BE2C (cell line): ENCODE data around the gene MTG2.

Experiments used
- DNase-seq: peaks from one replicate; pipeline ENCODE4 v3.0.0-alpha.2; 2020
- H3K27me3 ChIP-seq: fragments of 250-450 bp; sonication (Bioruptor Pico); 2 replicates; pipeline ENCODE4 v1.5.1; 2020; ENCODE audit warnings: mild to moderate bottlenecking
- H3K36me3 ChIP-seq: fragments of 250-450 bp; sonication (Bioruptor Pico); 2 replicates; pipeline ENCODE4 v1.5.1; 2020; ENCODE audit warnings: mild to moderate bottlenecking
- H3K4me1 ChIP-seq: fragments of 250-450 bp; sonication (Bioruptor Pico); 2 replicates; pipeline ENCODE4 v1.5.1; 2020
- H3K4me3 ChIP-seq: 2 replicates; pipeline ENCODE4 v1.5.1; 2011; ENCODE audit warnings: low read depth, low read length
- H3K9me3 ChIP-seq: fragments of 250-450 bp; sonication (Bioruptor Pico); 2 replicates; pipeline ENCODE4 v1.5.1; 2020
- TF ChIP-seq, protein P1 (sequence below): IDR thresholded peaks from 2 replicates; pipeline ENCODE4 v1.5.1; 2012; ENCODE audit warnings: mild to moderate bottlenecking, low read depth, low read length

The MTG2 gene

DNA sequence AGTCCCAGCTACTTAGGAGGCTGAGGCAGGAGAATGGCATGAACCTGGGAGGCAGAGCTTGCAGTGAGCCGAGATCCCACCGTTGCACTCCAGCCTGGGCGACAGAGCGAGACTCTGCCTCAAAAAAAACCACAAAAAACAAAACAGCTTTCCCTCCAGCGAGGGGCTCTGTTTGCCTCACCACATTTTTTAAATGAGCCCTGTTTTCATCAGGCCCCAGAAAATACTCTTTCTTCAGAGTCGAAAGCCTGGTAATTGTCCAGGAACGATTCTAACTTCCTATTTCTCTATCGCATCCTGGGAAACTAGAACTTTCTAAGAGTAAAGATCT, 12.2 kb downstream of the MTG2 start:
- peaks cover 53% of the 10 kb centered on the region for H3K36me3 ChIP-seq

DNA sequence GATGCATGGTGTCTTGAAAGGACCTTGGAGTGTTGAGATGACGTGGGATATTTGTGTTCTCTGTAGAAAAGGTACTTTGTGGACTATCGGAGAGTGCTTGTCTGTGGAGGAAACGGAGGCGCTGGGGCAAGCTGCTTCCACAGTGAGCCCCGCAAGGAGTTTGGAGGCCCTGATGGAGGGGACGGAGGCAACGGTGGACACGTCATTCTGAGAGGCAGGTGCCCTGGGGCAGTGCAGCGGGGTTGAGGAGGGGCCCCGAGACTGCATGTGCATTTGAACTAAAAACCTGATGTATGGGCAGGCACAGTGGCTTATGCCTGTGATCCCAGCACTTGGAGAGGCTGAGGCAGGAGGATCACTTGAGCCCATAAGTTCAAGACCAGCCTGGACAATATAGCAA, 12.9 kb downstream of the MTG2 start:
- H3K27me3 ChIP-seq, result no peaks in the 10 kb centered on the region
- H3K4me1 ChIP-seq, result no peaks in the 10 kb centered on the region
- H3K4me3 ChIP-seq, result no peak overlapping the region
- no peaks in the 10 kb centered on the region for H3K9me3 ChIP-seq
- TF ChIP-seq, protein P1, sequence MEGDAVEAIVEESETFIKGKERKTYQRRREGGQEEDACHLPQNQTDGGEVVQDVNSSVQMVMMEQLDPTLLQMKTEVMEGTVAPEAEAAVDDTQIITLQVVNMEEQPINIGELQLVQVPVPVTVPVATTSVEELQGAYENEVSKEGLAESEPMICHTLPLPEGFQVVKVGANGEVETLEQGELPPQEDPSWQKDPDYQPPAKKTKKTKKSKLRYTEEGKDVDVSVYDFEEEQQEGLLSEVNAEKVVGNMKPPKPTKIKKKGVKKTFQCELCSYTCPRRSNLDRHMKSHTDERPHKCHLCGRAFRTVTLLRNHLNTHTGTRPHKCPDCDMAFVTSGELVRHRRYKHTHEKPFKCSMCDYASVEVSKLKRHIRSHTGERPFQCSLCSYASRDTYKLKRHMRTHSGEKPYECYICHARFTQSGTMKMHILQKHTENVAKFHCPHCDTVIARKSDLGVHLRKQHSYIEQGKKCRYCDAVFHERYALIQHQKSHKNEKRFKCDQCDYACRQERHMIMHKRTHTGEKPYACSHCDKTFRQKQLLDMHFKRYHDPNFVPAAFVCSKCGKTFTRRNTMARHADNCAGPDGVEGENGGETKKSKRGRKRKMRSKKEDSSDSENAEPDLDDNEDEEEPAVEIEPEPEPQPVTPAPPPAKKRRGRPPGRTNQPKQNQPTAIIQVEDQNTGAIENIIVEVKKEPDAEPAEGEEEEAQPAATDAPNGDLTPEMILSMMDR, result no peak
- no peak for DNase-seq
- H3K36me3 ChIP-seq, result peaks cover 56% of the 10 kb centered on the region

More for the DNA sequence above, 12.2 kb downstream of the MTG2 start:
- H3K9me3 ChIP-seq, result no peaks in the 10 kb centered on the region
- H3K27me3 ChIP-seq, result no peaks in the 10 kb centered on the region
- no peak overlapping the region for H3K4me3 ChIP-seq
- no peak for DNase-seq
- TF ChIP-seq, protein P1, result no peak
- no peaks in the 10 kb centered on the region for H3K4me1 ChIP-seq

DNA sequence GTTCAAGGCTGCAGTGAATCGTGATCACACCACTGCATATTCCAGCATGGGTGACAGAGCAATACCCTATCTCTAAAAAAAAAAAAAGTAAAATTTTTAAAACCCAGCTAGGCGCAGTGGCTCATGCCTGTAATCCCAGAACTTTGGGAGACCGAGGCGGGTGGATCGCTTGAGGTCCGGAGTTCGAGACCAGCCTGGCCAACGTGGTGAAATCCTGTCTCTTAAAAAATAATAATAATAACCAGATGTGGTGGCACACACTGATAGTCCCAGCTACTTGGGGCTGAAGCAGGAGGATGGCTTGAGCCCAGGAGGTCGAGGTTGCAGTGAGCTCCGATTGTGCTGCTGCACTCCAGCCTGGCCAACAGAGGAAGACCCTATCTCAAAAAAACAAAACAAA, 13.5 kb downstream of the MTG2 start:
- Histone ChIP-seq H3K4me3 (no peak overlapping the region), H3K36me3 (peaks cover 61% of the 10 kb centered on the region), H3K27me3 (no peaks in the 10 kb centered on the region), H3K4me1 (peaks cover 1% of the 10 kb centered on the region), H3K9me3 (no peaks in the 10 kb centered on the region)
- no peak for DNase-seq
- TF ChIP-seq, protein P1, result no peak

DNA sequence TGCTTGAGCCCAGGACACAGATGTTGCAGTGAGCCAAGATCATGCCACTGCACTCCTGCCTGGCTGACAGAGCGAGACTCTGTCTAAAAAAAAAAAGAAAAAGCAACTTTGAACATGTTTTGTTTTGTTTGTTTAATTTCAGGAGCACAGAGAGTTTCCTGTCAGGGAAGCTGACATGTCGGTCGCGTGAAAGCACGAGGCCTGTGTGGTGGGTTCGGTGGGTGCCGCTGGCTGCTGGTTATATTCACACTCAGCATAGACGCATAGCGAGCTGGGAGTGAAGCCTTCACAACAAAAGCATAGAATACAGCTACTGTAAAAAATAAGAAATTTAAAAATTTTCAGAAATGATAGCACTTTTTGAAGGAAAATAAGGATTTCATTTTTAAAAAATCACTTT, 14.5 kb downstream of the MTG2 start:
- TF ChIP-seq, protein P1, result no peak
- Histone ChIP-seq H3K4me3 (no peak overlapping the region), H3K9me3 (no peaks in the 10 kb centered on the region), H3K4me1 (peaks cover 12% of the 10 kb centered on the region), H3K27me3 (no peaks in the 10 kb centered on the region), H3K36me3 (peaks cover 66% of the 10 kb centered on the region)
- no peak for DNase-seq

DNA sequence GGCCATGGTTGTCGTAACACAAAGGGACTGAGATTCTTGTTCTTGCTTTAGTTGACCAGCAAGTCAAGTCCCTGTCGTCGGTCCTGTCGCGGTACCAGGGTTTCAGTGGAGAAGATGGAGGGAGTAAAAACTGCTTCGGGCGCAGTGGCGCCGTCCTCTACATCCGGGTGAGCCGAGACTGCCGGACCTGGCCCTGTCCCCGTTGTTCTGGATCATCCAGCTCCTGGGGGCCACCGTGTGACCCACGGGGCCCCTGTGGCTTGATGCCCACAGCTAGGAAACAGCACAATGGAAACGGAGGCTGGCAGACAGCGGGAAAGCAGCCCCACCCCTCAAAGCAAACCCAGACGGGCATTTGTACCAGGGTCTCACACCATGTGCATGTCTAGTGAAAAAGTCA, 15.0 kb downstream of the MTG2 start:
- TF ChIP-seq, protein P1, result no peak
- Histone ChIP-seq H3K4me1 (peaks cover 12% of the 10 kb centered on the region), H3K9me3 (no peaks in the 10 kb centered on the region), H3K27me3 (no peaks in the 10 kb centered on the region), H3K4me3 (no peak overlapping the region), H3K36me3 (peaks cover 68% of the 10 kb centered on the region)
- no peak for DNase-seq

DNA sequence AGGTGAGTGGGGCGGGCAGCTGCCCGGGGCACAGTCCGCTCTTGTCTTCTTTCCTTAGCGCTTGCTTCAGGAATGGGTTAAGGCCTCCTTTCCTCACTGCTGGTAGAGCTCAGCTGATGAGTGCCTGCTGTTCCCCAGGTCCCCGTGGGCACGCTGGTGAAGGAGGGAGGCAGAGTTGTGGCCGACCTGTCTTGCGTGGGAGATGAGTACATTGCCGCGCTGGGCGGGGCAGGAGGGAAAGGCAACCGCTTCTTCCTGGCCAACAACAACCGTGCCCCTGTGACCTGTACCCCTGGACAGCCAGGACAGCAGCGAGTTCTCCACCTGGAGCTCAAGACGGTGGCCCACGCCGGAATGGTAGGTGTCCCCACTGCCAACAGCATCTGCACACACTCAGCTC, 15.7 kb downstream of the MTG2 start:
- Histone ChIP-seq H3K36me3 (peaks cover 67% of the 10 kb centered on the region), H3K9me3 (no peaks in the 10 kb centered on the region), H3K4me3 (no peak overlapping the region), H3K27me3 (no peaks in the 10 kb centered on the region), H3K4me1 (peaks cover 17% of the 10 kb centered on the region)
- no peak for DNase-seq
- TF ChIP-seq, protein P1, result no peak
